B cell (primary cell): ENCODE results near the gene PHKG2. TPM values are rescaled to one million over a fixed set of nuclear protein-coding genes. Genes with fewer than 3 reads are reported as not detected.
A peak's percentile ranks its signal among the peaks of the same experiment; 100 is the strongest.

Experiments used
- ATAC-seq: fragments of 200-7000 bp; cut with Tn5 transposase; one replicate; pipeline ENCODE4 v1.10.0; 2021; ENCODE audit warnings: low read depth, mild to moderate bottlenecking, moderate number of reproducible peaks, moderate library complexity
- CTCF ChIA-PET: fragments of 350-600 bp; sonication (Branson Sonifier 250); formaldehyde crosslinking; loops from one replicate; lab custom pipeline; 2021; ENCODE audit warnings: antibody characterized with exemption, inconsistent platforms; lab: Charles Lee
- POLR2A ChIA-PET: fragments of 350-600 bp; sonication (Branson Sonifier 250); formaldehyde crosslinking; loops from one replicate; lab custom pipeline; 2021; ENCODE audit warnings: antibody characterized with exemption; lab: Charles Lee
- DNase-seq: peaks from one replicate; pipeline ENCODE4 v3.0.0; 2013
- H2AFZ ChIP-seq: 2 replicates; pipeline ENCODE4 v1.6.1; 2012; ENCODE audit warnings: mild to moderate bottlenecking, low read depth, low read length; ENCODE audit not compliant: insufficient read depth, poor library complexity, severe bottlenecking
- H3K27ac ChIP-seq, 2 donors: 1 replicate in 1 of 2; 2 replicates in 1 of 2; pipeline ENCODE4 v1.5.1; 2012 to 2013; ENCODE audit warnings: low read length in 2 of 2, mild to moderate bottlenecking in 2 of 2, moderate library complexity in 1 of 2
- H3K27me3 ChIP-seq, 4 experiments: fragments of 200-600 bp in 1 of 4; sonication (generic) in 1 of 4; replicated peaks in 1 of 4; 1 replicate in 2 of 4; 2 replicates in 2 of 4; pipeline versions ENCODE4 v1.6.1 to v1.7.0; 2013 to 2016; ENCODE audit warnings: low read length in 3 of 4, mild to moderate bottlenecking in 2 of 4, mixed read lengths in 1 of 4, moderate library complexity in 1 of 4; ENCODE audit not compliant: insufficient read depth in 4 of 4, control insufficient read depth in 3 of 4; ENCODE audit errors: control extremely low read depth in 1 of 4
- H3K36me3 ChIP-seq, 2 experiments: replicated peaks in 1 of 2; 1 replicate in 1 of 2; 2 replicates in 1 of 2; pipeline versions ENCODE4 v1.6.1 to v1.7.1; 2013; ENCODE audit warnings: low read length in 1 of 2; ENCODE audit not compliant: insufficient read depth in 2 of 2, control insufficient read depth in 1 of 2; ENCODE audit errors: control extremely low read depth in 1 of 2, extremely low read depth in 1 of 2
- H3K4me1 ChIP-seq, 2 donors: fragments of 200-600 bp in 1 of 2; sonication (generic) in 1 of 2; 1 replicate in 1 of 2; 2 replicates in 1 of 2; pipeline versions ENCODE4 v1.5.1 to v1.6.1; 2013 to 2017; ENCODE audit warnings: low read length in 2 of 2; ENCODE audit not compliant: control insufficient read depth in 2 of 2, insufficient read depth in 2 of 2
- H3K4me2 ChIP-seq: replicated peaks from 2 replicates; pipeline ENCODE3; 2012; ENCODE audit warnings: mild to moderate bottlenecking, low read depth, low read length; ENCODE audit not compliant: poor library complexity, severe bottlenecking
- H3K4me3 ChIP-seq, 5 experiments: fragments of 200-600 bp in 1 of 5; sonication (generic) in 1 of 5; 1 replicate in 3 of 5; 2 replicates in 2 of 5; pipeline versions ENCODE4 v1.5.1 to v1.7.0; 2011 to 2016; ENCODE audit warnings: low read length in 4 of 5, mild to moderate bottlenecking in 4 of 5, low read depth in 2 of 5, control low read depth in 1 of 5, moderate library complexity in 1 of 5; ENCODE audit not compliant: insufficient read depth in 1 of 5; ENCODE audit errors: control extremely low read depth in 1 of 5, extremely low read depth in 1 of 5
- H3K79me2 ChIP-seq: fragments of 200-600 bp; sonication (generic); one replicate; pipeline ENCODE4 v1.6.0; 2016; ENCODE audit warnings: low read length; ENCODE audit not compliant: control insufficient read depth, insufficient read depth
- H3K9ac ChIP-seq: fragments of 200-600 bp; sonication (generic); 2 replicates; pipeline ENCODE4 v1.6.1; 2017; ENCODE audit warnings: mild to moderate bottlenecking, low read length, moderate library complexity
- H3K9me3 ChIP-seq, 3 donors: one replicate each; pipeline versions ENCODE4 v1.6.1 to v1.7.1; 2013; ENCODE audit warnings: low read length in 2 of 3; ENCODE audit not compliant: control insufficient read depth in 2 of 3, insufficient read depth in 1 of 3; ENCODE audit errors: control extremely low read depth in 1 of 3
- H4K20me1 ChIP-seq: 2 replicates; pipeline ENCODE4 v1.6.0; 2012; ENCODE audit warnings: mild to moderate bottlenecking, low read length; ENCODE audit not compliant: insufficient read depth, control insufficient read depth, poor library complexity, severe bottlenecking
- H3K27ac Mint-ChIP-seq: one replicate; pipeline ENCODE4 v1.8.0; 2021; ENCODE audit warnings: mixed read lengths
- H3K27me3 Mint-ChIP-seq: one replicate; pipeline ENCODE4 v1.8.0; 2021; ENCODE audit warnings: mixed read lengths
- H3K4me1 Mint-ChIP-seq: one replicate; pipeline ENCODE4 v1.8.0; 2021; ENCODE audit warnings: mixed read lengths
- H3K4me3 Mint-ChIP-seq: one replicate; pipeline ENCODE4 v1.8.0; 2021; ENCODE audit warnings: mixed read lengths
- H3K9me3 Mint-ChIP-seq: one replicate; pipeline ENCODE4 v1.8.0; 2022; ENCODE audit warnings: mixed read lengths; ENCODE audit not compliant: insufficient read depth
- EZH2 ChIP-seq: IDR thresholded peaks from 2 replicates; pipeline ENCODE4 v1.6.1; 2012; ENCODE audit warnings: borderline replicate concordance, low read depth, mild to moderate bottlenecking, moderate library complexity, low read length; ENCODE audit not compliant: insufficient read depth, poor library complexity, severe bottlenecking
- WGBS: methylation state at CpG from one replicate; pipeline ENCODE4 v1.1.5; 2013; ENCODE audit warnings: missing lambda C conversion rate; ENCODE audit not compliant: insufficient coverage; 5-methylcytosine and 5-hydroxymethylcytosine counted together
- intact Hi-C: fragments of 100-400 bp; cut with micrococcal nuclease; formaldehyde crosslinking; loops from one replicate; pipeline ENCODE4 v1.10.0; 2022
- polyA plus RNA-seq: library from polyadenylated mRNA; depleted of rRNA; stranded (reverse); fragments of >200 nt; gene quantifications from 2 replicates; pipeline ENCODE4 v1.2.3, GENCODE V29; 2012
- total RNA-seq, 2 donors: library from RNA; stranded (reverse); fragments of 120-200 nt in 1 of 2; gene quantifications; 1 replicate in 1 of 2; 2 replicates in 1 of 2; pipeline versions ENCODE4 v1.2.3 to v1.2.4, GENCODE V29; 2013 to 2022
- TF ChIP-seq, protein P1 (sequence below): fragments of 200-600 bp; IDR thresholded peaks from one replicate; pipeline ENCODE4 v1.8.0; 2022; ENCODE audit warnings: antibody characterized with exemption, mild to moderate bottlenecking

The PHKG2 gene
- total and polyA plus RNA-seq, 2 donors (not counting 1 experiment from before 2014, with no cell fraction given): 55.7 to 80.8 TPM

DNA sequence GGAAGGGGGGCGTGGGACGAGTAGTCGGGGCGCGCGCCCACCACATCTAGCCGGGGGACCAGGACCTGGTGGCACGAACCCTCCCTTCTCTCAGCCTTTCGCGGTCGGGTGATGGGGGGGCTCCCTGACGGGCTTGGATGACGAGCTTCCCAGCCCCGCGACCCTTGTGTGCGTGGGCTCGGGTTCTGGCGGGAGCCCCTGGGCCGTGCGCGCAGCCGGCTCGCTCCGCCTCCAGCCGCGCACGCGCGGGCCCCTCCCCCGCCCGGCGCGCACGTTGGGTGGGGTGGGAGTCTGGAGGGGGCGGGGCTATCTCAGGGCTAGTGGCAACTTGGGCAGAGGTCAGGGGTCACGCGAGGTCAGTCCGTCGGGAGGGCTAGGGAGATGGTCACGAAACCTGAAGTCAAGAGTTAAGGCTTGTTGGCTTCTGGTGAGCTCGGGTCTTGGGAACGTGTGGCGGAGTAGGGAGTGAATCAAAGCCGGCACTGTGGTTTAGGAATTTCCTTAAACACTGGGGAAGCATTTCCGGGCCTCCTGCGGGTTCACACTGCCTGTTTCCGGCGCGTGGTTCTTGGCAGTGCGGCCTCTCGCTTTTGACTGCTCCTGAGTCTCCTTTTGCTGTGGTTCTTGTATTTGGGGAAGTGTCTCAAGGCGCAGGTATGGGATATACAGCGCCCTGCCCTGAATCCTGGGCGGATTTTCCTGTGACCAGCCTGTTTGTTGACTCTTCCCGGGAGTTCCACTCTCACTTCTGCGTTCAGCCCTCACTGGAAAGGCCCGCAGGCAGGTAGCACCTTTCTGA, 49.2 kb upstream of the PHKG2 start, which contains the start of gene SRCAP:
Gene SRCAP, plus strand, starts transcription at position 356 of the 799 bp plus-strand sequence. CDS start 1,654 bp downstream, outside the sequence.
- POLR2A ChIA-PET: interaction anchor here (0.6 to 3.4 kb wide), 4 partner anchors 25 to 202 kb away, joined by 3 to 41 read pairs (median 4); partner anchors contain the start of genes FBRS and PHKG2

More for the DNA sequence above, 49.2 kb upstream of the PHKG2 start, which contains the start of gene SRCAP:
- H3K4me3 ChIP-seq: peak within 1 kb of the TSS; percentile 17 to 100 (median 96)
- H3K27ac Mint-ChIP-seq: peak within 1 kb of the TSS; percentile 100
- intact Hi-C loops: loop anchor here (1.0 to 10.0 kb wide), 15 partner anchors 18 to 727 kb away; partner anchors contain the start of genes ALDOA, CFAP119, DCTPP1 and FBRS
- ATAC-seq (peak; percentile 34), DNase-seq (no peak)
- CTCF ChIA-PET: interaction anchor here (0.6 to 0.7 kb wide), 2 partner anchors 68 to 174 kb away, joined by 3 read pairs; no protein-coding TSS in a partner anchor
- H2AFZ ChIP-seq: peak within 1 kb of the TSS; percentile 86
- H3K4me1 Mint-ChIP-seq: peaks cover 24% of the 10 kb centered on the region
- peak within 1 kb of the TSS; percentile 92 for H3K4me2 ChIP-seq
- H3K4me3 Mint-ChIP-seq: peak within 1 kb of the TSS; percentile 95
- no peaks in the 10 kb centered on the region for H3K9me3 ChIP-seq
- H3K9ac ChIP-seq: peak within 1 kb of the TSS; percentile 100
- H3K79me2 ChIP-seq: peaks cover 49% of the 10 kb centered on the region
- H3K36me3 ChIP-seq: peaks cover 7 to 34% of the 10 kb centered on the region in 2 experiments
- no peaks in the 10 kb centered on the region for H3K27me3 Mint-ChIP-seq
- H3K4me1 ChIP-seq: peaks cover 15 to 20% of the 10 kb centered on the region in 2 donors
- no peaks in the 10 kb centered on the region for H3K27me3 ChIP-seq
- no peaks in the 10 kb centered on the region for H3K9me3 Mint-ChIP-seq
- WGBS: under 1% methylated on average over 51 of the region's 57 CpGs
- TF ChIP-seq, protein P1, sequence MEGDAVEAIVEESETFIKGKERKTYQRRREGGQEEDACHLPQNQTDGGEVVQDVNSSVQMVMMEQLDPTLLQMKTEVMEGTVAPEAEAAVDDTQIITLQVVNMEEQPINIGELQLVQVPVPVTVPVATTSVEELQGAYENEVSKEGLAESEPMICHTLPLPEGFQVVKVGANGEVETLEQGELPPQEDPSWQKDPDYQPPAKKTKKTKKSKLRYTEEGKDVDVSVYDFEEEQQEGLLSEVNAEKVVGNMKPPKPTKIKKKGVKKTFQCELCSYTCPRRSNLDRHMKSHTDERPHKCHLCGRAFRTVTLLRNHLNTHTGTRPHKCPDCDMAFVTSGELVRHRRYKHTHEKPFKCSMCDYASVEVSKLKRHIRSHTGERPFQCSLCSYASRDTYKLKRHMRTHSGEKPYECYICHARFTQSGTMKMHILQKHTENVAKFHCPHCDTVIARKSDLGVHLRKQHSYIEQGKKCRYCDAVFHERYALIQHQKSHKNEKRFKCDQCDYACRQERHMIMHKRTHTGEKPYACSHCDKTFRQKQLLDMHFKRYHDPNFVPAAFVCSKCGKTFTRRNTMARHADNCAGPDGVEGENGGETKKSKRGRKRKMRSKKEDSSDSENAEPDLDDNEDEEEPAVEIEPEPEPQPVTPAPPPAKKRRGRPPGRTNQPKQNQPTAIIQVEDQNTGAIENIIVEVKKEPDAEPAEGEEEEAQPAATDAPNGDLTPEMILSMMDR: no peak
- TF ChIP-seq EZH2: no peak
- peaks cover 34% of the 10 kb centered on the region for H4K20me1 ChIP-seq
- H3K27ac ChIP-seq: peak within 1 kb of the TSS; percentile 100
